Ovary (tissue), 9 donors: Measurements from ENCODE around the gene UNKL. TPM values are rescaled to one million over a fixed set of nuclear protein-coding genes. Genes with fewer than 3 reads are reported as not detected.

Source experiments
- DNase-seq, 5 donors: peaks; one replicate each; pipeline ENCODE4 v3.0.0-alpha.2; 2019 to 2020
- H3K27ac ChIP-seq, 2 donors: fragments of 200-600 bp; one replicate each; pipeline versions ENCODE4 v1.5.1 to v1.8.0; 2019 to 2022
- H3K27me3 ChIP-seq: fragments of 200-600 bp; one replicate; pipeline ENCODE4 v1.8.0; 2022
- H3K36me3 ChIP-seq: fragments of 200-600 bp; sonication (generic); one replicate; pipeline ENCODE4 v1.5.1; 2019
- H3K4me1 ChIP-seq: one replicate; pipeline ENCODE4 v1.8.1; 2013; ENCODE audit warnings: mild to moderate bottlenecking, moderate library complexity; ENCODE audit not compliant: insufficient read depth
- H3K4me3 ChIP-seq: fragments of 200-600 bp; sonication (generic); one replicate; pipeline ENCODE4 v1.5.1; 2017
- H3K9me3 ChIP-seq, 2 donors: fragments of 200-600 bp in 1 of 2; sonication (generic) in 1 of 2; one replicate each; pipeline versions ENCODE4 v1.5.1 to v1.8.1; 2013 to 2019; ENCODE audit warnings: mild to moderate bottlenecking in 1 of 2, moderate library complexity in 1 of 2
- EP300 ChIP-seq: sonication (generic); formaldehyde crosslinking; IDR thresholded peaks from one replicate; pipeline ENCODE4 v1.6.1; 2017; ENCODE audit warnings: antibody characterized with exemption
- POLR2A ChIP-seq: fragments of 450-650 bp; IDR thresholded peaks from one replicate; pipeline ENCODE4 v1.6.1; 2017; ENCODE audit warnings: antibody characterized with exemption, mild to moderate bottlenecking, moderate library complexity
- WGBS, 3 donors: extraction: QIAGEN DNeasy Blood & Tissue Kit in 1 of 3; methylation state at CpG; one replicate each; pipeline versions ENCODE4 v1.1.5 to v1.1.7; 2013 to 2017; 5-methylcytosine and 5-hydroxymethylcytosine counted together
- intact Hi-C, 4 donors: fragments of 100-400 bp; cut with DNase I; formaldehyde crosslinking; loops; one replicate each; pipeline versions ENCODE4 v1.11.0 to v1.15.1; 2022 to 2023
- polyA plus RNA-seq, 2 donors: library from polyadenylated mRNA; stranded (reverse); fragments of 200-250 nt in 1 of 2; fragments of 350-450 nt in 1 of 2; fragmentation: Illumina TruSeq in 1 of 2; extraction: RNeasy Lipid Tissue Mini Kit (QIAGEN cat#74804) in 1 of 2; gene quantifications; one replicate each; pipeline ENCODE4 v1.2.3, GENCODE V29; 2013 to 2014
- total RNA-seq, 7 donors: library from RNA; depleted of rRNA in 2 of 7; stranded (reverse); fragments of >200 nt in 2 of 7; fragmentation: NEBNext Ultra II Directional in 3 of 7; extraction: Animal tissue kit (Norgen Biotek cat#: 25700) in 3 of 7; gene quantifications; one replicate each; pipeline versions ENCODE4 v1.1.0 to v1.2.4, GENCODE V29; 2016 to 2023
- TF ChIP-seq, protein P1 (sequence below), 3 donors: fragments of 450-650 bp in 2 of 3; fragments of 200-600 bp in 1 of 3; IDR thresholded peaks; one replicate each; pipeline versions ENCODE4 v1.5.1 to v1.8.0; 2016 to 2022; ENCODE audit warnings: antibody characterized with exemption in 3 of 3, mild to moderate bottlenecking in 1 of 3
- donor health status: DM: no; HTN: no; CAD: no; lungs with moderate emphysema.
- donor health status: DM: no; HTN: no; CAD: no.
- donor health status: Bipolar disorder and iron deficiency.
- donor health status: DM: yes; HTN: yes; CAD: no.
- donor health status: DM: no; HTN: no; CAD: no.
- donor health status: DM: yes; HTN: yes; CAD: no.

UNKL gene
- total and polyA plus RNA-seq, 9 donors, result 7.0 to 44.8 (median 32.5) TPM

DNA sequence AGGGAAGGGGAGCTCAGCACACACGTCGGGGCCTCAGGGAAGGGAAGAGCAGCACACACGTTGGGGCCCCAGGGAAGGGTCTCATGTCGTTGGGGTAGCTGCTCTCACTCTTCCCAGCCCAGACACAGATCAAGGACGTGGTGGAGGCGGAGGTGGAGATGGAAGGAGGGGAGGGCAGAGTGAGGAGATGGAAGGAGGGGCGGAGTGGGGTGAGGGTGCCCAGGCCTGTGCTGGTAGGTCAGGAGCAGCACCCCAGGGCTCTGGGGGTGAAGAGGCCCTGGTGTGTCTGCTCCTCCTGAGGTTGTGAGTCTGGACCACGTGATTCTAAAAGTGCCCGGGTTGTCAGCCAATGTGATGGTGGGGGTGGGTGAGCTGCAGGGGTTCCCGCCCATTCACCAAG, 45.5 kb upstream of the UNKL start:
- WGBS, 3 donors, result 74 to 76% (median 75%) methylated on average over 10 of the region's 10 CpGs
- intact Hi-C loops, result no loop called here

DNA sequence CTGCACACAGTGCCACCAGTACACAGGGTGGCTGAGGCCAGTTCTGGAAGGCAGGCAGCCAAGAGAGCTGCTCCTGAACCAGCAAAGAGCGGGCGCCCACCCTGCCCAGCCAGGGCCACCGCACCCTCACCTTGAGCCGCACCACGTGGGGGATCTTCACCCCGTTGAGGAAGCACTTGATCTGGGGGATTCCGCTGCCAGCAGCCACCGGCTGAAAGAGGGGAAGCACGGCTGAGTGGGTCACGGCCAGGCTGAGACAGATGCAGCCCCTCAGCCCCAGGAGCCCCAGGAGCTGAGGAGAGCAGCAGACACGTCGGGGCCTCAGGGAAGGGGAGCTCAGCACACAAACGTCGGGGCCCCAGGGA, 44.5 kb upstream of the UNKL start:
- Histone ChIP-seq H3K36me3 (no peaks in the 10 kb centered on the region), H3K4me3 (no peak overlapping the region), H3K9me3 (no peaks in the 10 kb centered on the region), H3K27ac (no peak overlapping the region), H3K4me1 (no peaks in the 10 kb centered on the region), H3K27me3 (no peaks in the 10 kb centered on the region)
- DNase-seq, result no peak
- WGBS, 3 donors, result 70 to 72% (median 72%) methylated on average over 12 to 14 of the region's 14 CpGs
- TF ChIP-seq, protein P1, sequence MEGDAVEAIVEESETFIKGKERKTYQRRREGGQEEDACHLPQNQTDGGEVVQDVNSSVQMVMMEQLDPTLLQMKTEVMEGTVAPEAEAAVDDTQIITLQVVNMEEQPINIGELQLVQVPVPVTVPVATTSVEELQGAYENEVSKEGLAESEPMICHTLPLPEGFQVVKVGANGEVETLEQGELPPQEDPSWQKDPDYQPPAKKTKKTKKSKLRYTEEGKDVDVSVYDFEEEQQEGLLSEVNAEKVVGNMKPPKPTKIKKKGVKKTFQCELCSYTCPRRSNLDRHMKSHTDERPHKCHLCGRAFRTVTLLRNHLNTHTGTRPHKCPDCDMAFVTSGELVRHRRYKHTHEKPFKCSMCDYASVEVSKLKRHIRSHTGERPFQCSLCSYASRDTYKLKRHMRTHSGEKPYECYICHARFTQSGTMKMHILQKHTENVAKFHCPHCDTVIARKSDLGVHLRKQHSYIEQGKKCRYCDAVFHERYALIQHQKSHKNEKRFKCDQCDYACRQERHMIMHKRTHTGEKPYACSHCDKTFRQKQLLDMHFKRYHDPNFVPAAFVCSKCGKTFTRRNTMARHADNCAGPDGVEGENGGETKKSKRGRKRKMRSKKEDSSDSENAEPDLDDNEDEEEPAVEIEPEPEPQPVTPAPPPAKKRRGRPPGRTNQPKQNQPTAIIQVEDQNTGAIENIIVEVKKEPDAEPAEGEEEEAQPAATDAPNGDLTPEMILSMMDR (IDR thresholded peaks at IDR 0.05), result no peak
- TF ChIP-seq EP300 (no peak), POLR2A (no peak)
- intact Hi-C loops, result no loop called here

More for the DNA sequence above, 45.5 kb upstream of the UNKL start:
- H3K4me1 ChIP-seq, result no peaks in the 10 kb centered on the region
- H3K4me3 ChIP-seq, result no peak overlapping the region
- no peaks in the 10 kb centered on the region for H3K36me3 ChIP-seq
- no peaks in the 10 kb centered on the region for H3K9me3 ChIP-seq
- no peaks in the 10 kb centered on the region for H3K27me3 ChIP-seq
- no peak overlapping the region for H3K27ac ChIP-seq
- no peak for TF ChIP-seq POLR2A
- no peak for TF ChIP-seq EP300
- TF ChIP-seq, protein P1 (IDR thresholded peaks at IDR 0.05), result no peak
- DNase-seq, result no peak

DNA sequence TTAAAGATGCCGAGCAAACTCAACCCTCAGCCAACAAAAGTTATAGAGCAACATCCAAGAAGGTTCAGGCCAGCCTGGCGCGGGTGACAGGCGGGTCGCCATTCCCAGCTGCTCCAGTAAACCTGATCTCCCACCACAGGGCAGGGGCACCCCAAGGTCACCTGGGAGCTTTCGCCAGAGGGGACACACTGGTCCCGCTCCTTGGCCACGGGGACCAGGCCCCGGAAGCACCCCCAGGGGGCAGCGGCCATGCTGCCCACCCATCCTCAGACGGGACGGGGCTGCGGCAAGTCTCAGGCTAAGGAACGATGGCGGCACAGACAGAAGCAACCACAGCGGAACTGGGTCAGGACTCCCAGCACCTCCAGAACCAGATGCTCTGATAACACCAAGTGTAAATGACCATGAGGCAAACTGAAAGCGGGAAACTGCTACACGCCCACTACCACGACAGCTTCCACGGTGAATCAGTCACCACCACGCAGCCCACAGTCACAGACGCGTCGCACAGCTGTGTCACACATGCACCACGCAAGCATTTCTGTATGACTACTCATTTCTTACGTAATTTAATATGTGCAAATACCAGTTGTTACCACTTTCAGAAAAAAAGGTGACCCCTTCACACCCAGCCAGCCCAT, 44.0 kb upstream of the UNKL start:
- TF ChIP-seq EP300 (no peak), POLR2A (no peak)
- TF ChIP-seq, protein P1 (IDR thresholded peaks at IDR 0.05), result no peak
- Histone ChIP-seq H3K4me1 (no peaks in the 10 kb centered on the region), H3K27ac (no peak overlapping the region), H3K4me3 (no peak overlapping the region), H3K9me3 (no peaks in the 10 kb centered on the region), H3K36me3 (no peaks in the 10 kb centered on the region), H3K27me3 (no peaks in the 10 kb centered on the region)
- intact Hi-C loops, result no loop called here
- no peak for DNase-seq
- WGBS, 3 donors, result 91 to 95% (median 91%) methylated on average over 25 to 26 of the region's 26 CpGs

DNA sequence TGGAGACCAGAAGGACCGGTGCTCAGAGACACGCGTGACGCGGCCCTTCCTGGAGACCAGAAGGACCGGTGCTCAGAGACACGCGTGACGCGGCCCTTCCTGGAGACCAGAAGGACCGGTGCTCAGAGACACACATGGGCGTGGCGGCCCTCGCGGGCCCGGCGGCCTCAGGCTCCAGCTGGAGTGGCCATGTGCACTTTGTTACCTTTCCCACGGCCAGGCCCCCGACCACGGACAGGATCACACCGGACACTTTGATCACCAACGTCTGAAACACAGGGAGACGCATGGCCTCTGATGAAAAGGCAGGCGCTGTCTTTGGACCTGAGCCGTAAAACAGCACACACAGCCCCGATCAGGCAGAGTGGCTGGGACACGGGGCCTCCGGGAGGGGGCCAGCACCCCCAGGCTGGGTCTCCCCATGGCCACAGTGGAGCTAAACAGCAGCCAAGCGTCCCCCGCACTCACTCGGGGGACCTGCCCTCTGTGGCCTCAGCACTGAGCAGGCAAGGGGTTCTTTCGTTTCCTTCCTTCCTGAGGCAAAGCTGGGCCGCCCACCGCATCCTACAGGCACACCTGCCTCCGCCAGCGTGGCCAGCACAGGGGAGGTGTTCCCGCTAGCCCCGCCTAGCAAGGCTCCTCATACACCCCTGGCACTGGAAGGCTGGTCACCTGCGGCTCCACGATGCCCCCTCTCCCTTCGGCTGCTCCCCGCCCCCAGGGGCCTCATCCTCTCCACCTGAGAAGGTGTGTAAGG, 43.2 kb upstream of the UNKL start:
- no peaks in the 10 kb centered on the region for H3K4me1 ChIP-seq
- H3K4me3 ChIP-seq, result no peak overlapping the region
- DNase-seq, result no peak
- no peaks in the 10 kb centered on the region for H3K36me3 ChIP-seq
- H3K9me3 ChIP-seq, result no peaks in the 10 kb centered on the region
- no peak overlapping the region for H3K27ac ChIP-seq
- TF ChIP-seq, protein P1 (IDR thresholded peaks at IDR 0.05), result no peak
- TF ChIP-seq POLR2A (no peak), EP300 (no peak)
- WGBS, 3 donors, result 90 to 92% (median 92%) methylated on average over 35 to 42 of the region's 42 CpGs
- H3K27me3 ChIP-seq, result no peaks in the 10 kb centered on the region
- intact Hi-C loops, result no loop called here
